K562 (cell line): ENCODE measurements around the gene ZNF385D. TPM values are rescaled to one million over a fixed set of nuclear protein-coding genes. Genes with fewer than 3 reads are reported as not detected.

Source experiments
- CGGBP1 ChIP-seq: fragments of 250-450 bp; sonication (Bioruptor Pico); IDR thresholded peaks from 2 replicates; pipeline ENCODE4 v1.9.0; 2021; ENCODE audit warnings: mild to moderate bottlenecking
- CLOCK ChIP-seq: fragments of 250-450 bp; sonication (Bioruptor Pico); IDR thresholded peaks from 2 replicates; pipeline ENCODE4 v1.4.0; 2020; ENCODE audit warnings: mild to moderate bottlenecking, moderate library complexity, borderline replicate concordance
- CTCFL ChIP-seq: IDR thresholded peaks from 2 replicates; pipeline ENCODE4 v1.6.1; 2011; ENCODE audit warnings: borderline replicate concordance, low read depth, mild to moderate bottlenecking, moderate library complexity, low read length; ENCODE audit not compliant: insufficient read depth, poor library complexity, severe bottlenecking
- GATAD2B ChIP-seq: fragments of 450-650 bp; IDR thresholded peaks from 2 replicates; pipeline ENCODE4 v1.6.1; 2017; ENCODE audit warnings: mild to moderate bottlenecking, borderline replicate concordance
- XRCC3 ChIP-seq: fragments of 450-650 bp; IDR thresholded peaks from 2 replicates; pipeline ENCODE4 v1.6.1; 2017; ENCODE audit warnings: mild to moderate bottlenecking, moderate library complexity
- ZBTB40 ChIP-seq, 2 experiments: fragments of 450-650 bp in 1 of 2; sonication (generic) in 1 of 2; formaldehyde crosslinking in 1 of 2; IDR thresholded peaks; 2 replicates each; pipeline versions ENCODE4 v1.7.1 to v1.9.0; 2016 to 2022; ENCODE audit warnings: inconsistent platforms in 1 of 2, mild to moderate bottlenecking in 1 of 2, missing genetic modification reagents in 1 of 2
- ZBTB5 ChIP-seq: fragments of 450-650 bp; IDR thresholded peaks from 2 replicates; pipeline ENCODE4 v1.6.1; 2017; ENCODE audit warnings: antibody characterized with exemption
- ZKSCAN8 ChIP-seq: fragments of 200-800 bp; sonication (Bioruptor generic); IDR thresholded peaks from 2 replicates; pipeline ENCODE4 v1.6.1; 2016; ENCODE audit warnings: missing genetic modification characterization, missing compliant biosample characterization
- ZNF57 ChIP-seq: fragments of 450-650 bp; formaldehyde crosslinking; IDR thresholded peaks from 2 replicates; pipeline ENCODE4 v1.4.0; 2020; ENCODE audit warnings: mild to moderate bottlenecking, moderate library complexity
- polyA plus RNA-seq, 8 experiments: library from polyadenylated mRNA; depleted of rRNA in 4 of 8; stranded (reverse) in 5 of 8; unstranded in 3 of 8; fragments of >200 nt; fragmentation: Nextera tagmentation in 2 of 8; fragmentation: Illumina TruSeq in 1 of 8; extraction: Ambion mirVana in 2 of 8; extraction: Trizol in 1 of 8; gene quantifications; 2 replicates each; pipeline versions ENCODE4 v1.2.1 to v1.2.3, GENCODE V29; 2011 to 2014; ENCODE audit warnings: inconsistent platforms in 1 of 8, missing spikeins in 1 of 8
- total RNA-seq, 7 experiments: library from RNA; depleted of rRNA in 6 of 7; stranded (reverse); fragments of >200 nt in 6 of 7; fragmentation: Illumina TruSeq in 2 of 7; extraction: Trizol in 2 of 7; gene quantifications; 2 replicates each; pipeline versions ENCODE4 v1.2.1 to v1.2.3, GENCODE V29; 2011 to 2021; ENCODE audit warnings: low replicate concordance in 1 of 7

Gene ZNF385D
- total and polyA plus RNA-seq, 9 of the 15 experiments (the other 6 are each of a cell fraction or from before 2014, with no cell fraction given), result 0.14 to 1.7 (median 0.51) TPM

- no peak for TF ChIP-seq ZBTB5
- no peak for TF ChIP-seq ZNF57 (CRISPR knock-in tag)
- no peak for TF ChIP-seq GATAD2B
- no peak for TF ChIP-seq CTCFL
- TF ChIP-seq XRCC3, result no peak
- no peak for TF ChIP-seq CLOCK (CRISPR knock-in tag)
- no peak for TF ChIP-seq CGGBP1 (CRISPR knock-in tag)
- no peak for TF ChIP-seq ZKSCAN8 (CRISPR knock-in tag)
- no peak for TF ChIP-seq ZBTB40 (IDR thresholded peaks at IDR 0.05)
- TF ChIP-seq ZBTB40 (CRISPR knock-in tag; IDR thresholded peaks at IDR 0.05), result no peak
Observed at GRCh38 chr3:21526461-21526860, 224.5 kb downstream of the ZNF385D start (continued).
